Right lobe of liver (tissue), 6 donors: ENCODE measurements around the gene RNF168. TPM values are rescaled to one million over a fixed set of nuclear protein-coding genes. Genes with fewer than 3 reads are reported as not detected.

Experiments
- ATAC-seq, 4 donors: fragments of 200-7000 bp; cut with Tn5 transposase; one replicate each; pipeline ENCODE4 v1.9.1; 2020; ENCODE audit warnings: mild to moderate bottlenecking in 4 of 4, moderate library complexity in 4 of 4
- DNase-seq, 3 donors: peaks; one replicate each; pipeline ENCODE4 v3.0.0-alpha.2; 2020
- H3K27ac ChIP-seq, 3 donors: fragments of 200-600 bp; one replicate each; pipeline ENCODE4 v1.8.0; 2022
- H3K27me3 ChIP-seq, 2 donors: fragments of 200-600 bp; one replicate each; pipeline ENCODE4 v1.8.0; 2022
- H3K36me3 ChIP-seq, 4 donors: fragments of 200-600 bp; sonication (generic) in 1 of 4; one replicate each; pipeline versions ENCODE4 v1.5.1 to v1.8.0; 2017 to 2022; ENCODE audit warnings: control low read depth in 1 of 4
- H3K4me1 ChIP-seq, 4 donors: fragments of 200-600 bp; sonication (generic) in 1 of 4; one replicate each; pipeline versions ENCODE4 v1.5.1 to v1.8.0; 2017 to 2022; ENCODE audit warnings: control low read depth in 1 of 4
- H3K4me3 ChIP-seq, 3 donors: fragments of 200-600 bp; one replicate each; pipeline ENCODE4 v1.8.0; 2022
- H3K9me3 ChIP-seq, 4 donors: fragments of 200-600 bp; sonication (generic) in 1 of 4; one replicate each; pipeline versions ENCODE4 v1.5.1 to v1.8.0; 2017 to 2022; ENCODE audit warnings: control low read depth in 1 of 4
- POLR2A ChIP-seq: fragments of 450-650 bp; IDR thresholded peaks from one replicate; pipeline ENCODE4 v1.6.1; 2017; ENCODE audit warnings: antibody characterized with exemption, mild to moderate bottlenecking
- WGBS: methylation state at CpG from one replicate; pipeline ENCODE4 v1.1.6; 2018; ENCODE audit warnings: low coverage, low lambda C conversion rate; ENCODE audit not compliant: insufficient coverage; ENCODE audit errors: missing lambda C conversion rate; 5-methylcytosine and 5-hydroxymethylcytosine counted together
- intact Hi-C, 2 donors: fragments of 100-400 bp; cut with DNase I; formaldehyde crosslinking; loops; one replicate each; pipeline versions ENCODE4 v1.11.2 to v1.14.1; 2022
- total RNA-seq, 6 experiments: library from RNA; depleted of rRNA in 2 of 6; stranded (reverse); fragments of >200 nt in 2 of 6; fragmentation: NEBNext Ultra II Directional in 3 of 6; extraction: Animal tissue kit (Norgen Biotek cat#: 25700) in 3 of 6; gene quantifications; one replicate each; pipeline versions ENCODE4 v1.1.0 to v1.2.4, GENCODE V29; 2016 to 2023
- TF ChIP-seq, protein P1 (sequence below), 4 donors: fragments of 200-600 bp in 3 of 4; fragments of 450-650 bp in 1 of 4; IDR thresholded peaks; one replicate each; pipeline versions ENCODE4 v1.5.1 to v1.8.0; 2016 to 2022; ENCODE audit warnings: antibody characterized with exemption in 4 of 4, mild to moderate bottlenecking in 2 of 4
- donor health status: DM: no; HTN: yes; CAD: no.
- donor health status: DM: no; HTN: no; CAD: no.
- donor health status: DM: no; HTN: no; CAD: no.
- donor health status: DM: no; HTN: yes; CAD: no.
- donor health status: DM: no; HTN: yes; CAD: no.

RNF168 gene
- total RNA-seq, 6 experiments from 2014 or later = 7.5 to 14.2 (median 11.4) TPM

GRCh38 chr3:196517919-196518318 lies 14.4 kb upstream of the RNF168 start:
- Histone ChIP-seq H3K27me3 (no peaks in the 10 kb centered on the region), H3K4me3 (no peak overlapping the region), H3K4me1 (no peaks in the 10 kb centered on the region), H3K27ac (no peak overlapping the region), H3K36me3 (no peaks in the 10 kb centered on the region), H3K9me3 (peaks cover 0 to 16% (median 9%) of the 10 kb centered on the region in 4 donors)
- no peak for DNase-seq
- TF ChIP-seq, protein P1, sequence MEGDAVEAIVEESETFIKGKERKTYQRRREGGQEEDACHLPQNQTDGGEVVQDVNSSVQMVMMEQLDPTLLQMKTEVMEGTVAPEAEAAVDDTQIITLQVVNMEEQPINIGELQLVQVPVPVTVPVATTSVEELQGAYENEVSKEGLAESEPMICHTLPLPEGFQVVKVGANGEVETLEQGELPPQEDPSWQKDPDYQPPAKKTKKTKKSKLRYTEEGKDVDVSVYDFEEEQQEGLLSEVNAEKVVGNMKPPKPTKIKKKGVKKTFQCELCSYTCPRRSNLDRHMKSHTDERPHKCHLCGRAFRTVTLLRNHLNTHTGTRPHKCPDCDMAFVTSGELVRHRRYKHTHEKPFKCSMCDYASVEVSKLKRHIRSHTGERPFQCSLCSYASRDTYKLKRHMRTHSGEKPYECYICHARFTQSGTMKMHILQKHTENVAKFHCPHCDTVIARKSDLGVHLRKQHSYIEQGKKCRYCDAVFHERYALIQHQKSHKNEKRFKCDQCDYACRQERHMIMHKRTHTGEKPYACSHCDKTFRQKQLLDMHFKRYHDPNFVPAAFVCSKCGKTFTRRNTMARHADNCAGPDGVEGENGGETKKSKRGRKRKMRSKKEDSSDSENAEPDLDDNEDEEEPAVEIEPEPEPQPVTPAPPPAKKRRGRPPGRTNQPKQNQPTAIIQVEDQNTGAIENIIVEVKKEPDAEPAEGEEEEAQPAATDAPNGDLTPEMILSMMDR (IDR thresholded peaks at IDR 0.05) = no peak
- no peak for TF ChIP-seq POLR2A
- no peak for ATAC-seq
- WGBS = 100% methylated on average over 2 of the region's 2 CpGs
- intact Hi-C loops = no loop called here

- Histone ChIP-seq H3K4me3 (no peak overlapping the region), H3K27me3 (no peaks in the 10 kb centered on the region), H3K4me1 (no peaks in the 10 kb centered on the region), H3K36me3 (no peaks in the 10 kb centered on the region), H3K9me3 (peaks cover 0 to 16% (median 9%) of the 10 kb centered on the region in 4 donors), H3K27ac (no peak overlapping the region)
- intact Hi-C loops = no loop called here
- 64% methylated on average over 1 of the region's 2 CpGs for WGBS
- ATAC-seq = no peak
- no peak for TF ChIP-seq POLR2A
- TF ChIP-seq, protein P1 (IDR thresholded peaks at IDR 0.05) = no peak
- no peak for DNase-seq
Measured at GRCh38 chr3:196517162-196517800, 13.7 kb upstream of the RNF168 start.

- DNase-seq (no peak), ATAC-seq (no peak)
- no peaks in the 10 kb centered on the region for H3K4me1 ChIP-seq
- H3K27ac ChIP-seq = no peak within 1 kb of the TSS
- H3K9me3 ChIP-seq = peaks cover 0 to 13% (median 4%) of the 10 kb centered on the region in 4 donors
- no peak within 1 kb of the TSS for H3K4me3 ChIP-seq
- H3K36me3 ChIP-seq = no peaks in the 10 kb centered on the region
- intact Hi-C loops = no loop called here
- no peaks in the 10 kb centered on the region for H3K27me3 ChIP-seq
- WGBS = 87% methylated on average over 9 of the region's 10 CpGs
- TF ChIP-seq POLR2A = no peak
- TF ChIP-seq, protein P1 (IDR thresholded peaks at IDR 0.05) = no peak
Measured at GRCh38 chr3:196514913-196515621, 11.5 kb upstream of the RNF168 start, which contains the start of gene SMCO1. TSS of gene SMCO1 (minus strand) at chr3:196515346. CDS start at chr3:196515209, 137 bp downstream.

DNA sequence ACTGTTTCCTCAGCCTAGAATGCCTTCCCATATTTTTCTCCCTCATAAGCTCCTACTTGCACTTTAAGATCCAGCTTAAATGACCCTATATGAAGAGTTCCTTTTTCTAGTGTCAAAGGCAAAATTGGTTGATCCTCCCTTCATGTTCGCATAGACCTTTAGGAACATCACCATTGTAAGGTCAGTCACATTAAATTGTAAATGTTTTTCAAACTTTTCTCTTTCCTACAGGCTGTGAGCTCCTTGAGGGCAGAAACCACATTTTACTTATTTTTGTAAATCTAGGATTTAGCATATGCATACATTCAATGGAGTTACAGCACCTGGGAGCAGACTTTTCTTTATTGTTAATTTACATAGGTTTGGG lies 10.8 kb upstream of the RNF168 start:
- DNase-seq = no peak
- no peak overlapping the region for H3K27ac ChIP-seq
- 100% methylated on average over 1 of the region's 1 CpG for WGBS
- H3K27me3 ChIP-seq = no peaks in the 10 kb centered on the region
- no peaks in the 10 kb centered on the region for H3K4me1 ChIP-seq
- no peak for ATAC-seq
- intact Hi-C loops = no loop called here
- TF ChIP-seq, protein P1 (IDR thresholded peaks at IDR 0.05) = no peak
- TF ChIP-seq POLR2A = no peak
- H3K9me3 ChIP-seq = peaks cover 0 to 5% (median under 1%) of the 10 kb centered on the region in 4 donors
- H3K4me3 ChIP-seq = no peak overlapping the region
- H3K36me3 ChIP-seq = no peaks in the 10 kb centered on the region
